Fibroblast of the aortic adventitia (primary cell): ENCODE data around the gene MRPS18B. TPM values are rescaled to one million over a fixed set of nuclear protein-coding genes. Genes with fewer than 3 reads are reported as not detected.
"Not testable (repeated sequence)": the region's sequence is repeated elsewhere in the genome, so short reads cannot be mapped to it uniquely, and the experiment has no call there.

Source experiments
- DNase-seq: peaks from one replicate; pipeline ENCODE4 v3.0.0-alpha.2; 2010; ENCODE audit warnings: low read depth
- H3K4me3 ChIP-seq: 2 replicates; pipeline ENCODE4 v1.5.1; 2011; ENCODE audit warnings: low read depth, mild to moderate bottlenecking, control low read depth, low read length, moderate library complexity
- CTCF ChIP-seq: IDR thresholded peaks from 2 replicates; pipeline ENCODE4 v1.5.1; 2011; ENCODE audit warnings: mild to moderate bottlenecking, low read length, control low read depth, inconsistent platforms; ENCODE audit not compliant: insufficient read depth
- total RNA-seq: library from RNA; depleted of rRNA; stranded (reverse); fragments of >200 nt; gene quantifications from 2 replicates; pipeline ENCODE4 v1.2.3, GENCODE V29; 2012; ENCODE audit warnings: low replicate concordance

Gene MRPS18B
- total RNA-seq, 1 donor, result 110 TPM

GRCh38 chr6:30592287-30592686, 25.4 kb upstream of the MRPS18B start:
- TF ChIP-seq CTCF, result no peak
- no peak overlapping the region for H3K4me3 ChIP-seq
- DNase-seq, result no peak

GRCh38 chr6:30597315-30598144, 20.1 kb upstream of the MRPS18B start:
- peak; percentile 81 for DNase-seq
- TF ChIP-seq CTCF, result peak; percentile 79
- H3K4me3 ChIP-seq, result not testable (repeated sequence)

- H3K4me3 ChIP-seq, result no peak overlapping the region
- DNase-seq, result no peak
- TF ChIP-seq CTCF, result no peak
Measured at GRCh38 chr6:30598912-30599624, 18.6 kb upstream of the MRPS18B start.

- no peak for DNase-seq
- H3K4me3 ChIP-seq, result no peak overlapping the region
- TF ChIP-seq CTCF, result no peak
Measured at GRCh38 chr6:30599625-30600324, 17.9 kb upstream of the MRPS18B start.

- TF ChIP-seq CTCF, result no peak
- H3K4me3 ChIP-seq, result no peak overlapping the region
- DNase-seq, result no peak
Measured at GRCh38 chr6:30600451-30600961, 17.1 kb upstream of the MRPS18B start.

- no peak overlapping the region for H3K4me3 ChIP-seq
- no peak for TF ChIP-seq CTCF
- DNase-seq, result no peak
Measured at GRCh38 chr6:30601436-30601814, 16.2 kb upstream of the MRPS18B start.
